Mucosa of rectum (tissue), 2 donors: ENCODE measurements around the gene TMEFF1.
"Not testable (repeated sequence)": the region's sequence is repeated elsewhere in the genome, so short reads cannot be mapped to it uniquely, and the experiment has no call there.

ENCODE experiments used
- H3K27ac ChIP-seq, 2 donors: one replicate each; pipeline ENCODE4 v1.7.0; 2013; ENCODE audit warnings: inconsistent platforms in 2 of 2, low read depth in 2 of 2, low read length in 2 of 2
- H3K27me3 ChIP-seq, 2 donors: one replicate each; pipeline ENCODE4 v1.7.0; 2013; ENCODE audit warnings: low read length in 2 of 2; ENCODE audit not compliant: control insufficient read depth in 2 of 2, insufficient read depth in 2 of 2
- H3K36me3 ChIP-seq, 2 donors: one replicate each; pipeline ENCODE4 v1.7.0; 2013; ENCODE audit warnings: low read length in 2 of 2; ENCODE audit not compliant: control insufficient read depth in 2 of 2, insufficient read depth in 2 of 2
- H3K4me1 ChIP-seq, 2 donors: one replicate each; pipeline ENCODE4 v1.7.0; 2013; ENCODE audit warnings: low read length in 2 of 2, mild to moderate bottlenecking in 1 of 2; ENCODE audit not compliant: control insufficient read depth in 2 of 2, insufficient read depth in 2 of 2
- H3K4me3 ChIP-seq, 2 donors: one replicate each; pipeline ENCODE4 v1.7.0; 2013; ENCODE audit warnings: low read length in 2 of 2
- H3K9ac ChIP-seq, 2 donors: one replicate each; pipeline ENCODE4 v1.7.0; 2013; ENCODE audit warnings: low read length in 2 of 2, low read depth in 1 of 2, mild to moderate bottlenecking in 1 of 2
- H3K9me3 ChIP-seq, 2 donors: one replicate each; pipeline ENCODE4 v1.7.0; 2013; ENCODE audit warnings: low read length in 2 of 2; ENCODE audit not compliant: control insufficient read depth in 2 of 2
- donor health status: healthy.
- donor health status: Normal muscosa, but diverticular disease.

Gene TMEFF1

DNA sequence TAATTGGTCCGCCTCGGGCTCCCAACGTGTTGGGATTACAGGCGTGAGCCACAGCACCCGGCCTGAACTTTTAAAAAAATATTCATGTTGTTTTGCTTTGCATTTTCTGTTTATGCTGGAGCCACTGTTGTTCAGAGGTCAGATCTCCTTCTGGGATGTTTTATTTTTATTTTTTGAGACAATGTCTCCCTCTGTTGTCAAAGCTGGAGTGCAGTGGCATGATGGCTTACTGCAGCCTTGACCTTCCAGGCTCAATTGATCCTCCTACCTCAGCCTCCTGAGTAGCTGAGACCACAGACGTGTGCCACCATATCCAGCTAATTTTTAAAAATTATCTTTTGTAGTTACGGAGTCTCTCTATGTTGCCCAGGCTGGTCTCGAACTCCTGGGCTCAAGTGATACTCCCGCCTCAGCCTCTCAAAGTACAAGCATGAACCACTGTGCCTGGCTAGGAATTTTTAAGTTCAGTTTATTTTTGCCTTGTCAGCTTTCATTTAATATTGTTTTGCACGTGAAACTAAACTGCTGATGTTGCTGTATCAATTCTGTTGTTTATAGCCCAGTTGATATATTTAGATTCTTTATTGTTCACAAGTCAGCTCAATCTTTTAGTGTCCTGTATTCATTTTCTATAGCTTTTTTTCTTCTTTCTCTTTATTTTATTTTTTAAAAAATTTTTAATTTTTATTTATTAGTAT is 13.7 kb downstream of the TMEFF1 start:
- H3K36me3 ChIP-seq: no peaks in the 10 kb centered on the region
- no peaks in the 10 kb centered on the region for H3K4me1 ChIP-seq
- no peak overlapping the region for H3K4me3 ChIP-seq
- H3K9me3 ChIP-seq: no peaks in the 10 kb centered on the region
- H3K9ac ChIP-seq: no peak overlapping the region
- no peak overlapping the region for H3K27ac ChIP-seq
- no peaks in the 10 kb centered on the region for H3K27me3 ChIP-seq

DNA sequence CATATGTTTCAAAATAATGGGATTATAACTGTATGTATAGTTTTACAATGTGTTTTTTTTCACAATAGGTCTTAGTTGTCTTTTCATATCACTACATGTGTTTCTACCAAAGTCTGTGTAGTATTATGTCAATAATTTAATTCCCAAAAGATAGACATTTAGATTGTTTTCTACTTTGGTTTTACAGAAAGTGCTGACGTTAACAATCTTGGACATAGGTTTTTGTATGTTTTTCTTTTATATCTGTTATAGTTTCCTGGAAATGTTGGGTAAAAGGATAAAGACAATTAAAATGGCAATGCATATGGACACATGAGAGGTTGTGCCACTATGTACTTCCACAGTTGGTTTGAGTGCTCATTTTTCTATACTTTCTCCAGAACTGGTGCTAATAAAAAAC is 15.2 kb downstream of the TMEFF1 start:
- H3K27me3 ChIP-seq: no peaks in the 10 kb centered on the region
- H3K9ac ChIP-seq: no peak overlapping the region
- no peaks in the 10 kb centered on the region for H3K9me3 ChIP-seq
- no peak overlapping the region for H3K27ac ChIP-seq
- no peaks in the 10 kb centered on the region for H3K4me1 ChIP-seq
- H3K4me3 ChIP-seq: no peak overlapping the region
- H3K36me3 ChIP-seq: no peaks in the 10 kb centered on the region

DNA sequence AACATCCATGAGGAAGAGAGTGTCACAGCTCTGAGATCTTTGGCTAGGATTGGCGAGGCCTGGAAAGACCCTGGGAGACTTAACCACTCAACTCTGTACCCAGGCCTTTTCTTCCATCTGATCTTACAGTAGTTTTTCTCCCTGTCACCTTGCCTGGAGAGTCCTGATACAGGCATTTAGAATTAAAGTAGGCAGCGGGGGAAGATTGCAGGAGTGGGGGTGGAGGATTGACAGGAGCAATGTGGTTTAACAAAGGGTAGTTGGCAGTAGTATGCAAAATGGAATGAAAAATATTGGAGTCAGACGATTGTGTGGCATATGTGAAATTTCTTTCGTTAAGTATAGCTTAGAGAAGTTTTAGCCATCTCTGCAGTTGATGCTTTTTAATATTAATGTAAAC is 16.9 kb downstream of the TMEFF1 start:
- H3K4me3 ChIP-seq: no peak overlapping the region
- H3K9me3 ChIP-seq: no peaks in the 10 kb centered on the region
- H3K27me3 ChIP-seq: no peaks in the 10 kb centered on the region
- no peak overlapping the region for H3K27ac ChIP-seq
- no peaks in the 10 kb centered on the region for H3K36me3 ChIP-seq
- no peak overlapping the region for H3K9ac ChIP-seq
- H3K4me1 ChIP-seq: no peaks in the 10 kb centered on the region

DNA sequence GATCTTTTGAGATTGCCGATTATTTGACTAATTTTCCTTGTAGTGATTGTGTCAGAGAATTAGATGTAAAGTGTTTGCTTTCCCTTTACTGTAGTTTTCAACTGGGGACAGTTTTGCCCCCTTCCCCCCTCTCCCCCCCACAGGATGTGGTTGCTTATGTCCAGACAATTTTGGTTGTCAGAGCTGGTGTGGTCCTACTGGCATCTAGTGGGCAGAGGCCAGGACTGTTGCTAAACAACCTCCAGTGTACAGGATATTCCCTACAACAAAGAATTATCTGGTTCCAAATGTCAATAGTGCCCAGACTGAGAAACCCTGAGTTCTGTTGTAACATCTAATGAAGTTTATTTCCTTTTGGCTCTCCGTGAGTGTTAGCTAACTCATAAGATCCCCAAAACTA is 20.0 kb downstream of the TMEFF1 start:
- Histone ChIP-seq H3K27me3 (no peaks in the 10 kb centered on the region), H3K4me1 (no peaks in the 10 kb centered on the region), H3K27ac (no peak overlapping the region), H3K36me3 (no peaks in the 10 kb centered on the region), H3K9ac (no peak overlapping the region), H3K4me3 (no peak overlapping the region), H3K9me3 (no peaks in the 10 kb centered on the region)

DNA sequence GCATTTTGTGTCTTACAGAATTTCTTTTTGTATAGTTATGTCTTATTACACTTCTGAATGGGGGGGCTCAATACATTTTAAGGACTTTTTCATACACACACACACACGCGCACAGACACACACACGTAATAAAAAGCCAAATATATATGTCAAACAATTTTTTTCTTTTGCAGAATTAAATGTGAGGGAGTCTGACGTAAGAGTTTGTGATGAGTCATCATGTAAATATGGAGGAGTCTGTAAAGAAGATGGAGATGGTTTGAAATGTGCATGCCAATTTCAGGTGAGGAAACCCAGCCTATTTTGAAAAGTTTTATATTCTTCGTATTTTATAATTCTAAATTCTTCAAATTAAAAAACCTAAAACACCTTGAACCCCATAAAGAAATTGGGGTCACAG is 25.6 kb downstream of the TMEFF1 start:
- H3K9me3 ChIP-seq: no peaks in the 10 kb centered on the region
- H3K27ac ChIP-seq: no peak overlapping the region
- H3K27me3 ChIP-seq: no peaks in the 10 kb centered on the region
- no peak overlapping the region for H3K4me3 ChIP-seq
- H3K36me3 ChIP-seq: no peaks in the 10 kb centered on the region
- H3K4me1 ChIP-seq: no peaks in the 10 kb centered on the region
- no peak overlapping the region for H3K9ac ChIP-seq

DNA sequence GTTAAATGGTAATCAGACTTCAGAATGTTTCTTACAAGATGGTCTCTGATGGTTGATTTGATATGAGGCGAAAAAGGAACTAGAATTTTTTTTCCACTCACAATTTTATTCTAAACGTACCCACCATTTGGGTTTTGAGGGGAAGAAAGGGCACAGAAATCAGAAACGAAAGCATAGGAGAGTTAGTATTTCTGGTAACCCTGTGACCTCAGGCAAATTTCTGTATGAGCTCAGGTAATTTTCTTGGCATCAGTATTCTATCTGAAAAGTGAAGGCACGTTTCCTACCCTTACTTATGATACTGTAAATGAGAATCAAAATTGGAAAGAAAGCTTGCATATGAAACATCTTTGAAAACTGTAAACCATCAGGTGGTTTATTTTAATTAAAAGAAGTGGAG is 26.5 kb downstream of the TMEFF1 start:
- no peaks in the 10 kb centered on the region for H3K4me1 ChIP-seq

DNA sequence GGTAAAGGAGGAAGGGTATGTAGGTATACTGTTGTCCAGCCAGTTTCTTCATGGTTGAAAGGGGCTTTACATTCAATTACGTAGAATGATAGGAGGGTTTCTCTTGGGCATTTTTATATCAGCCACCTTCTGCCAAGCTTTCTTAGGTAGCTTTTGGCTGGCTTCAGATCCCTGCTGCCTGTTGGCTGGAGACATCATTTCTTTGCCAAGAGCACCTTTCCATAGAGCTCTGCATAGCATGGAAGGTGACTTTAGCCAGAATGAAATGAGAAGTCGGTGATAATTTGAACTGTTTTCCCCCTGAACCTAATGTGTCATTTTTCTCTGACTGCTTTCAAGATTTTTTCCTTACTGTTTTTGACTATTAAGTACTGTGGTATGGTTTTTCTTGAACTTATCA is 26.9 kb downstream of the TMEFF1 start:
- H3K9me3 ChIP-seq: no peaks in the 10 kb centered on the region
- H3K36me3 ChIP-seq: no peaks in the 10 kb centered on the region
- no peak overlapping the region for H3K27ac ChIP-seq
- H3K4me1 ChIP-seq: no peaks in the 10 kb centered on the region
- no peak overlapping the region for H3K4me3 ChIP-seq
- no peak overlapping the region for H3K9ac ChIP-seq
- no peaks in the 10 kb centered on the region for H3K27me3 ChIP-seq

More for the DNA sequence above, 26.5 kb downstream of the TMEFF1 start:
- H3K27me3 ChIP-seq: no peaks in the 10 kb centered on the region
- H3K4me3 ChIP-seq: no peak overlapping the region
- no peak overlapping the region for H3K9ac ChIP-seq
- H3K9me3 ChIP-seq: no peaks in the 10 kb centered on the region
- no peaks in the 10 kb centered on the region for H3K36me3 ChIP-seq
- H3K27ac ChIP-seq: no peak overlapping the region

DNA sequence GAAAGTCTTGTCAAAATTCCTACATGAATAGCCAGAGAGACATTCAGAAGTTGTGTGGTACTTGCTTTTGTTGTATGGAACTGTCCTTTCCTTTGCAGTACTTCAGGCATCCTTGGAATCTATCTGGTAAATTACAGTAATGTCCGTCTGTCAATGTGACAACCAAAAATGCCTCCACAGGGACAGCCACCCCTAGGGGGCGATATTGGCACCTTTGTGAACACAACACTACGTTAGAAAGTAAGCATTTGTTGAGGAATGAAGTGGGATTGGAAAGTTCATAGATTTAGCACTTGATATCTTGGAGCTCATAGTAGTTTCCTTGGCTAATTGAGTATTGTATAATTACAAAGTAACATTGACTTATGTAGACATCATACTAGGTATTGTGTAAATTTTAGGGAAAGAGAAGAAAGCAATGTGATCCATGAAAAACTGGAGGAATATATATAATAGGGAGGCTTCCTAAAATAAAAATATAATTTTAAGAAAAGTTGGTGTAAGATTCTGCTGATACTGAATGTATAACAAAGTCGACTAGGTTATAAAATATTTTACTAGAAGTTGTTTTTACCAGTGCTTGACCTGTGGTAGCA is 32.7 kb downstream of the TMEFF1 start:
- Histone ChIP-seq H3K4me3 (no peak overlapping the region), H3K36me3 (no peaks in the 10 kb centered on the region), H3K9ac (no peak overlapping the region), H3K27me3 (no peaks in the 10 kb centered on the region), H3K9me3 (no peaks in the 10 kb centered on the region), H3K4me1 (no peaks in the 10 kb centered on the region), H3K27ac (no peak overlapping the region)

DNA sequence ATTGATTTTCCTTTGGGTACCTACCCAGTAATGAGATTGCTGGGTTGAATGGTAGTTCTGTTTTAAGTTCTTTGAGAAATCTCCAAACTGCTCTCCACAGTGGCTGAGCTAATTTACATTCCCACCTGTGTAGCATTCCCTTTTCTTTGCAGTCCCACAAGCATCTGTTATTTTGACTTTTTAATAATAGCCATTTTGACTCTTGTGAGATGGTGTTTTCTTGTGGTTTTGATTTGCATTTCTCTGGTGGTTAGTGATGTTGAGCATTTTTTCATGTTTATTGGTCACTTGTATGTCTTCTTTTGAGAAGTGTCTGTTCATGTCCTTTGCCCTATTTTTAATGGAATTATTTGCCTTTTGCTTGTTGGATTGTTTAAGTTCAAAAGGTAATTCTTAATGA is 34.4 kb downstream of the TMEFF1 start:
- H3K4me1 ChIP-seq, H3K9me3 ChIP-seq, H3K27ac ChIP-seq, H3K27me3 ChIP-seq, H3K9ac ChIP-seq, H3K36me3 ChIP-seq, H3K4me3 ChIP-seq: not testable (repeated sequence)

DNA sequence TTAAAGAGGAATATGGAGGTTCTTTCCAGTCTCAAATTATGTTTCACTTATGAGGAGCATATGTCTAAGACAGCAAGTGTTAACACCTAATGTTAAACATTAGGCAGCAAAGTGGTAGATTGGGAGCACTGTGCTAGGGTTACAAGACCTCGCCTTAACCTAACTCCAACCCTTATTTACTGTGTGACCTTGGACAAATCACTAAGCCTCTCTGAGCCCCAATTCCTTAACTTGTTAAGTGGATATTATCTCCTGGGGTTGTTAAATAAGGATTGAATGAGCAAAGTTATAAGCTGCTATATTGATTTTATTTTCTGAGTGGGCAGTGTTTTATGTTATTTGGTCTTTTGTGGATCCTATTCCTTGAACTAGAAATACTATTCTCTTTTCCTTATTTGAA is 38.3 kb downstream of the TMEFF1 start:
- Histone ChIP-seq H3K27ac (no peak overlapping the region), H3K27me3 (no peaks in the 10 kb centered on the region), H3K4me3 (no peak overlapping the region), H3K4me1 (no peaks in the 10 kb centered on the region), H3K36me3 (no peaks in the 10 kb centered on the region), H3K9ac (no peak overlapping the region), H3K9me3 (no peaks in the 10 kb centered on the region)
